SK-N-SH treated with all-trans-retinoic acid at 6 μM for 48 hours (cell line): ENCODE results near the gene PRSS27.
"Not testable (repeated sequence)": the region's sequence is repeated elsewhere in the genome, so short reads cannot be mapped to it uniquely, and the experiment has no call there.

Experiments used
- GLIS3 ChIP-seq: fragments of 250-450 bp; sonication (Bioruptor Pico); IDR thresholded peaks from 2 replicates; pipeline ENCODE4 v1.5.0; 2020; ENCODE audit warnings: mild to moderate bottlenecking, moderate library complexity
- SNAI2 ChIP-seq: fragments of 250-450 bp; sonication (Bioruptor Pico); IDR thresholded peaks from 2 replicates; pipeline ENCODE4 v1.5.0; 2020; ENCODE audit warnings: mild to moderate bottlenecking, moderate library complexity
- ZFP3 ChIP-seq: fragments of 250-450 bp; sonication (Bioruptor Pico); IDR thresholded peaks from 2 replicates; pipeline ENCODE4 v1.5.0; 2020; ENCODE audit warnings: mild to moderate bottlenecking, moderate library complexity
- ZFP30 ChIP-seq: fragments of 450-650 bp; formaldehyde crosslinking; IDR thresholded peaks from 2 replicates; pipeline ENCODE4 v1.5.0; 2022; ENCODE audit warnings: mild to moderate bottlenecking, moderate library complexity
- TF ChIP-seq, protein P1 (sequence below): fragments of 250-450 bp; sonication (Bioruptor Pico); IDR thresholded peaks from 2 replicates; pipeline ENCODE4 v1.5.1; 2020; ENCODE audit warnings: low read depth, mild to moderate bottlenecking, moderate library complexity

DNA sequence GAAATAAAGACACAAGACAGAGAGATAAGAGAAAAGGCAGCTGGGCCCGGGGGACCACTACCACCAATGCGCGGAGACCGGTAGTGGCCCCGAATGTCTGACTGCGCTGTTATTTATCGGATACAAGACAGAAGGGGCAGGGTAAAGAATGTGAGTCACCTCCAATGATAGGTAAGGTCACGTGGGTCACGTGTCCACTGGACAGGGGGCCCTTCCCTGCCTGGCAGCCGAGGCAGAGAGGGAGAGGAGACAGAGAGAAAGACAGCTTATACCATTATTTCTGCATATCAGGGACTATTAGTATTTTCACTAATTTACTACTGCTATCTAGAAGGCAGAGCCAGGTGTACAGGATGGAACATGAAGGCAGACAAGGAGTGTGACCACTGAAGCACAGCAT lies 50.4 kb downstream of the PRSS27 start:
- TF ChIP-seq ZFP3; GLIS3 (CRISPR knock-in tag); SNAI2 (CRISPR knock-in tag); ZFP30 (CRISPR knock-in tag): not testable (repeated sequence)
- TF ChIP-seq, protein P1, sequence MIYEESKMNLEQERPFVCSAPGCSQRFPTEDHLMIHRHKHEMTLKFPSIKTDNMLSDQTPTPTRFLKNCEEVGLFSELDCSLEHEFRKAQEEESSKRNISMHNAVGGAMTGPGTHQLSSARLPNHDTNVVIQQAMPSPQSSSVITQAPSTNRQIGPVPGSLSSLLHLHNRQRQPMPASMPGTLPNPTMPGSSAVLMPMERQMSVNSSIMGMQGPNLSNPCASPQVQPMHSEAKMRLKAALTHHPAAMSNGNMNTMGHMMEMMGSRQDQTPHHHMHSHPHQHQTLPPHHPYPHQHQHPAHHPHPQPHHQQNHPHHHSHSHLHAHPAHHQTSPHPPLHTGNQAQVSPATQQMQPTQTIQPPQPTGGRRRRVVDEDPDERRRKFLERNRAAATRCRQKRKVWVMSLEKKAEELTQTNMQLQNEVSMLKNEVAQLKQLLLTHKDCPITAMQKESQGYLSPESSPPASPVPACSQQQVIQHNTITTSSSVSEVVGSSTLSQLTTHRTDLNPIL (CRISPR knock-in tag): not testable (repeated sequence)
